ENCODE results near the gene ARRB2. TPM values are rescaled to one million over a fixed set of nuclear protein-coding genes. Genes with fewer than 3 reads are reported as not detected.

The ARRB2 gene
- total and polyA plus RNA-seq, 2 of the 4 experiments (the other 2 are of a cell fraction): 3.9 to 10.6 TPM

DNA sequence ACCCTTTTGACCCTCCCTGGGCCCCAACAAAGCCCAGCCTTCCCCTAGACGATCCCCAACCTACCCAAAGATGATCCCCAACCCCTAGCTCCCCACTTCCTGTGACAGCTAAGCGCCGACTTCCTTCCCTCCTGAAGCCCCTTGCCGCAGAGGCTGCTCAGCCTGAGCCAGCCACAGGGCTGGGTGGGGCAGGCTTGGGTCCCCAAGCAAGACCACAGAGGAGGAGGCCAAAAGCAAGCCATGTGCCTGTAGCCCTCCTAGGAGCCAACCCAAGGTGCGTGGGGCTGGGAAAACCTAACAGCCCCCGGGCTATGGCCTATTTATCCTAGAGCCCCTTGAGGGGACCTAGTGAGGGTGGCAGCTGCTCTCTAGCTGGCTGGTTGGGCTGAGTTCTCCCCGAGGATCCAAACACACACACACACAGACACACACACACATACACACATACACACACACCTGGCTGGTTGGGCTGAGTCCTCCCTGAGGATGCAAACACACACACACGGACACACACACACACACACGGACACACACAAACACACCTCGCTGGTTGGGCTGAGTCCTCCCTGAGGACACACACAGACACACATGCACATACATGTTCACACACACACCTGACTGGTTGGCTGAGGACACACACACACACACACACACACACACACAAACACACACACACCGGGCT, 4.8 kb downstream of the ARRB2 start:
- Histone ChIP-seq H2BK15ac (ENCODE audit: low read depth, low read length) (no peak overlapping the region), H4K91ac (ENCODE audit: insufficient read depth, low read depth, low read length) (no peak overlapping the region), H3K4me1 (ENCODE audit: control insufficient read depth, insufficient read depth, low read length) (peaks cover 4% of the 10 kb centered on the region; the same call in 1 of the 2 replicates), H2BK120ac (ENCODE audit: low read depth, low read length) (no peak overlapping the region), H2AFZ (replicated peaks; ENCODE audit: low read length, poor library complexity) (no peak overlapping the region), H3K4ac (ENCODE audit: low read depth, low read length) (no peak overlapping the region), H2AK5ac (ENCODE audit: low read depth, low read length) (no peak overlapping the region), H3K79me1 (ENCODE audit: low read depth in 1 of 2, low read length in 2 of 2) (peaks cover 3% of the 10 kb centered on the region in 2 experiments; a peak in 3 of 4 replicates), H3K4me3 (ENCODE audit: insufficient read depth, low read depth, low read length) (no peak overlapping the region), H2BK20ac (ENCODE audit: low read depth, low read length) (no peak overlapping the region), H2AK9ac (replicated peaks; ENCODE audit: low read depth, low read length, poor library complexity) (peak overlapping the region; percentile 24), H3K9me1 (ENCODE audit: insufficient read depth, low read length) (0 out of 2 replicates have a peak, but pooled peaks cover 4% of the 10 kb centered on the region), H4K20me1 (ENCODE audit: insufficient read depth, low read length) (no peaks in the 10 kb centered on the region), H3K9ac (ENCODE audit: low read depth, low read length) (no peak overlapping the region), H3K36me3 (ENCODE audit: control insufficient read depth, insufficient read depth, low read length) (peaks cover 2% of the 10 kb centered on the region; the same call in 1 of the 2 replicates), H3K18ac (ENCODE audit: low read depth, low read length) (no peak overlapping the region), H3K4me2 (ENCODE audit: low read depth, low read length) (no peak overlapping the region), H3K9me3 (ENCODE audit: control insufficient read depth, insufficient read depth, low read length) (no peaks in the 10 kb centered on the region), H3K23ac (ENCODE audit: low read depth, low read length) (no peak overlapping the region), H3K56ac (ENCODE audit: extremely low read depth, insufficient read depth, low read length) (no peak overlapping the region), H4K5ac (ENCODE audit: low read depth, low read length) (no peak overlapping the region), H3K14ac (replicated peaks; ENCODE audit: low read depth, low read length) (no peak overlapping the region), H2BK5ac (ENCODE audit: low read depth, low read length, poor library complexity, severe bottlenecking) (no peak overlapping the region), H4K8ac (ENCODE audit: low read depth in 2 of 2, low read length in 2 of 2) (no peak overlapping the region), H3K27ac (ENCODE audit: insufficient read depth, low read length) (no peak overlapping the region), H3K27me3 (ENCODE audit: control insufficient read depth, insufficient read depth, low read length) (no peaks in the 10 kb centered on the region)
- dilution Hi-C loops (cut with HindIII; ENCODE audit: low sequenced_read_pairs, unreplicated experiment): no loop called here
- intact Hi-C loops (cut with micrococcal nuclease): no loop called here
- no peak for ATAC-seq (ENCODE audit: low read depth)
- TF ChIP-seq SMC3 (IDR thresholded peaks at IDR 0.05; ENCODE audit: low read depth, low read length): no peak
- no peak for TF ChIP-seq NFE2L2 (IDR thresholded peaks at IDR 0.05; ENCODE audit: low read depth, low read length)
- TF ChIP-seq RFX5 (IDR thresholded peaks at IDR 0.05; ENCODE audit: low read depth, low read length): no peak
- TF ChIP-seq MXI1 (IDR thresholded peaks at IDR 0.05; ENCODE audit: borderline replicate concordance, low read depth, low read length): no peak
- TF ChIP-seq MAFK (IDR thresholded peaks at IDR 0.05; ENCODE audit: low read depth, low read length): no peak
- no peak for TF ChIP-seq FOS (IDR thresholded peaks at IDR 0.05; ENCODE audit: low read depth, low read length)
- TF ChIP-seq RCOR1 (IDR thresholded peaks at IDR 0.05; ENCODE audit: insufficient replicate concordance, low read length): no peak
- no peak for TF ChIP-seq CEBPB (IDR thresholded peaks at IDR 0.05; ENCODE audit: low read depth, low read length)
- TF ChIP-seq POLR2A (IDR thresholded peaks at IDR 0.05; ENCODE audit: low read depth, low read length): no peak
- TF ChIP-seq CHD1 (IDR thresholded peaks at IDR 0.05; ENCODE audit: low read depth, low read length): no peak
- TF ChIP-seq BHLHE40 (IDR thresholded peaks at IDR 0.05; ENCODE audit: low read depth, low read length): no peak
- BruUV-seq (replicated peaks): no TSS peak
- ChIA-PET POLR2A (ENCODE audit: unreplicated experiment) (no interaction called here), CTCF (no interaction called here)
- in situ Hi-C loops (cut with MboI; ENCODE audit: low sequenced_read_pairs): loop anchor here (10.0 kb wide), 1 partner anchor 170 kb away; no protein-coding TSS in a partner anchor
- DNase-seq: no peak
- whole genome bisulfite sequencing, 2 experiments (ENCODE audit: extremely low coverage in 2 of 2, insufficient read length in 1 of 2): 100% methylated on average over 1 of the region's 11 CpGs; no CpG with 5 or more reads in 1 of the 2 experiments
